Right renal cortex interstitium (tissue), 3 donors: ENCODE measurements around the gene NOS2. TPM values are rescaled to one million over a fixed set of nuclear protein-coding genes. Genes with fewer than 3 reads are reported as not detected.
"Not testable (repeated sequence)": the region's sequence is repeated elsewhere in the genome, so short reads cannot be mapped to it uniquely, and the experiment has no call there.

Experiments used
- DNase-seq, 3 donors: peaks; one replicate each; pipeline ENCODE4 v3.0.0-alpha.2; 2013; ENCODE audit warnings: low read depth in 3 of 3, low spot score in 2 of 3
- polyA plus RNA-seq, 3 donors: library from polyadenylated mRNA; unstranded; fragments of 120-200 nt; gene quantifications; one replicate each; pipeline ENCODE4 v1.2.1, GENCODE V29; 2013; ENCODE audit not compliant: insufficient read length in 3 of 3

NOS2 gene
- 1 to 10 TPM; 1.8 to 2.6 (median 1.8) TPM for polyA plus RNA-seq

DNA sequence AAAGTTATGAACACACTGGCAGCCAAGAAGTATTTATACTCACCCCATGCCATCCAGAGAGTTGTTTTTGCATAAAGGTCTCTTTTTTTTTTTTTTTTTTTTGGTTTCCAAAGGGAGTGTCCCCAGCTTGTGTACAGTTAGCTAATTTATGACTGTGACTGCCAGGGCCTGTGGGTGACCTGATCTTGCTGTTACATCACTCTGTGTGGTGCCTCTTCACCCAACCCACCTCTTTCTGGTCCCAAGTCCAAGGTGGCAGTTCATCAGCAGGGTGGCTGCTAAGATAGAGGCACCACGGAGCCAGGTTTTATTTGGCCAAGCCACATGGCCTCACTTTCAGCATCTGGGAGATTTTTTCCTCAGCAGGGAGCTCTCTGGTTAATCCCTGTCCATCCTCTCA lies at the start of gene NOS2:
Gene NOS2, minus strand, starts transcription at position 8 of the 400 bp plus-strand sequence. CDS start 1,720 bp downstream, outside the sequence.
- DNase-seq, result no peak

DNA sequence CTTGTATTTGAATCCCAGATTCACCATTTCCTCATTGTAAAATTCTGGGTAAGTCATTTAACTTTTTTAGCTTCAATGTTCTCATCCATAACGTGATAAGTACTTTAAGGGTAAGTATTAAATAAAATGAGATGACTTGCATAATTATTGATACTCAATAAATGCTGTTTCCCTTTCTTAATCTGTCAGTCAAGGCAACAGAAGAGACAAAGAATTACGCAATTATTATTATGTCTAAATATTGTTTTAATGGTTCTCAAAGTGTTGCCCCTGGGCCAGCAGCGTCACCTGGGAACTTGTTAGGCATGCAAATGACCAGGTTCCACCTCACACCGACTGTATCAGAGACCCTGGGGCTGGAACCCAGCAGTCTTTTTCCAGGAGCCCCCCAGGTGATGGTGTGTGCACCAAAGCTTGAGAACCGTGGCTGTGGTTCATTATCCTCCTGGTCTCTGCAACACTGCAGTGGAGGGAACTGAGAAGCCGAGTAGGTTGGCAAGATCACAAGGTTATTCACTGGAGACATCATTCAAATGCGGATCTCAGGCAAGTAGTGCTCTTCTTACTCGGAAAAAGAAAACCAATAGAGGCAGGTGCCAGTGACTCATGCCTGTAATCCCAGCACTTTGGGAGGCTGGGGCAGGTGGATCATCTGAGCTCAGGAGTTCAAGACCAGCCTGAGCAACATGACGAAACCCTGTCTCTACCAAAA lies 49.3 kb upstream of the NOS2 start:
- DNase-seq, result no peak

DNA sequence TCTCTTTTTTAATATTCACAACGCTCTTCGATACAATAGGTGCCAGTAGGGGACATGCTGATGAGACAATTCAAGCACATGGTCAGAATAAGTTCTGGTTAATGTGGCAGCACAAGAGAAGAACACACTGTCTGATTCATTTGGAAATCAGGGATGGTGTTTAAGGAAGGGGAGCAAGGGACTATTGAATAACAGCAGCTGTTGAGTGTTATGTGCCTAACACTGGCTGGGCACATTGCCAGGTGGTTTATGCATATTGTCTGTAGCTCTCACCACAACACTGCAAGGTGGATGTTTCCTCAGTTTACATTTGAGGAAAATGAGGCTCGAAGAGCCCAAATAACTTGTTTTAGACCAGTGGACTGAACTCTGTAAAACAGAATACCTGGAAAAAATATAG lies 48.6 kb upstream of the NOS2 start:
- DNase-seq, result no peak

DNA sequence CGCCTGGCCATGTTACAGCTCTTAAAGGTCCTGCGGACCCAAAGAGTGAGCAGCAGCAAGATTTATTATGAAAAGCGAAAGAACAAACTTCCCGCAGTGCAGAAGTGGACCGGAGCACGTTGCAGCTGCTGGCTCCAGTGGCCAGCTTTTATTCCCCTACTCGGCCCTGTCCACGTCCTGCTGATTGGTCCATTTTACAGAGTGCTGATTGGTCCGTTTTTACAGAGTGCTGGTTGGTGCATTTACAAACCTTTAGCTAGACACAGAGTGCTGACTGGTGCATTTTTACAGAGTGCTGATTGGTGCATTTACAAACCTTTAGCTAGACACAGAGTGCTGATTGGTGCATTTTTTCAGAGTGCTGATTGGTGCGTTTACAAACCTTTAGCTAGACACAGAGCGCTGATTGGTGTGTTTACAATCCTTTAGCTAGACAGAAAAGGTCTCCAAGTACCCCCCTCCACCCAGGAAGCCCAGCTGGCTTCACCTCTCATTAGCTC lies 46.5 kb upstream of the NOS2 start:
- DNase-seq, result not testable (repeated sequence)

DNA sequence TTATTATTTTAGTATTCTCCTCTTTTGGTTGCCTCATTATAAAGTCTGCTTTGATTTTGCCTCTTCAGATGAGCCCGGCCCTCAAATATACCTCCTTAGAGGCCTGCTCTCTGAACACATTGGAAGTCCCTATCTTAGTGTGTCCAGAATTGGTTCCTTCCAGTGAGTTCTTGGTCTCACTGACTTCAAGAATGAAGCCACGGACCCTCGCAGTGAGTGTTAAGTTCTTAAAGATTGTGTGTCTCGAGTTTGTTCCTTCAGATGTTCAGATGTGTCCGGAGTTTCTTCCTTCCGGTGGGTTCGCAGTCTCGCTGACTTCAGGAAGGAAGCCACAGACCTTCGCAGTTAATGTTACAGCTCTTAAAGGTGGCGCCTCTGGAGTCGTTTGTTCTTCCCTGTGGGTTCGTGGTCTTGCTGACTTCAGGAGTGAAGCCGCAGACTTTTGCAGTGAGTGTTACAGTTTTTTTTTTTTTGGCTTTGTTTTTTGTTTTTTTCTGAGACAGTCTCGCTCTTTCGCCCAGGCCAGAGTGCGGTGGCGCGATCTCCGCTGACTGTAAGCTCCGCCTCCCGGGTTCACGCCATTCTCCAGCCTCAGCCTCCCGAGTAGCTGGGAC lies 45.8 kb upstream of the NOS2 start:
- DNase-seq, result no peak

DNA sequence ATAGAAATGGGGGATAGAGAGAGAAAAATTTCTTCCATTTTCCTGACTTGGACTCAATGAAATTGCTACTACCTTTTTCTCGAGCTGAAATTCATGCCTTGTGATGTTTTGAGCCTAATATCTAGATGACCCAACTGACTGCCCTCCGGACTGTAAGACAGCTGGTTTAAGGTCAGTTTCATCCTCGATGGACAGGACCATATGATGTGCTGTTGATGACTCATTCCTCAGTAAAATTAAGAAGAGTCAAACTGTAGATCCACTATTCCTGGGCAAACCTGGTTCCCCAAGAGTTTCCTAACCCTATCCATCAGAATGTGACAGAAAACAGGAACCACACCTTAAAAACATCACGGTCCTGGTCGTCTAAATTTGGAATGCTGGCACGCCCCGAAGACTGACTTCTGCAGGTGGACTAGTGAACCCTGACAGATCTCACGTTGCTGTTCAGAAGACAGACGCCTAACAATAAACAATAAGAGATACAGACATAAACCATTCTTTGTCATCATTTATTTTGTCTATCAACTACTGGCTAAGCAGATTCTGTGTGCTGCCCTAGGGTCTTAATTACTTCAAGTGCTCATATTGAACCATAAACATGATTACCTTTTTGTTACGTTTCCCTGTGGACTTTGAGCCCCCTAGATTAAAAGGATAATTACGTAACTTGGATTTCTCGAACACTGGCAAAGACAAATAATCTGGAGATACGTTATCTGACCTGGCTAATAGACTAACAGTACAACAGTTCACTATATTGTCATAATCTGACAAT lies 45.1 kb upstream of the NOS2 start:
- DNase-seq, result no peak

DNA sequence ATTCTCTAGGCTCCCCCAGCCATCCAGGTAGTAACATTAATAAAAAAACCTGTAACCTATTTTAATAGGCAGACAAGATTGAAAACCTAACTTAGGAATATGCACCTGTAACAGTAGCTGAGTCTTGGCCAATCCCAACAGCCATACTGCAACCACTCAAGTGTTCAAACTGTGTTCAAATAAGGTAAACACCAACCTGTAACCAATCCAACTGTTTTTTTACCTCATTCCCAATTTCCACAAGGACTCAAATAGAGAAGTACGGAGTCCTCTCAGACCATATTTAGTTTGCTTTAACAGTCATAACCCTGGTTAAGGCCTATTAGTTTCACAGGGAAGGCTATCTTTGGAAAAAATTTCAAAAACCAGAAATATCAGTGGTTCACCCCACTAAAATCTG lies 40.4 kb upstream of the NOS2 start:
- no peak for DNase-seq

DNA sequence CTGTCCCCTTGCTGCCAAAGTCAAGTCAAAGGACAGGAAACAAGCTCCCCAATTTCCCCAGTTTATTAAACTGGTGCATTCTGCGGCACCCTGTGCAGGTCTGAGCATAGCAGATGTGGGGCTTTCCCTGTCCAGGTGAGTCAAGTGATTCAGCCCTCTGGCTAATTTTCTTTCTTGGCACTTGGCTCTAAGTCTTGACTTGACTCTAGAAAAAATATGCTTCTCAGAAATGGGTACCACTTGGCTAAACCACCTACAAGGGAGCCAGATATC lies 40.0 kb upstream of the NOS2 start:
- not testable (repeated sequence) for DNase-seq

DNA sequence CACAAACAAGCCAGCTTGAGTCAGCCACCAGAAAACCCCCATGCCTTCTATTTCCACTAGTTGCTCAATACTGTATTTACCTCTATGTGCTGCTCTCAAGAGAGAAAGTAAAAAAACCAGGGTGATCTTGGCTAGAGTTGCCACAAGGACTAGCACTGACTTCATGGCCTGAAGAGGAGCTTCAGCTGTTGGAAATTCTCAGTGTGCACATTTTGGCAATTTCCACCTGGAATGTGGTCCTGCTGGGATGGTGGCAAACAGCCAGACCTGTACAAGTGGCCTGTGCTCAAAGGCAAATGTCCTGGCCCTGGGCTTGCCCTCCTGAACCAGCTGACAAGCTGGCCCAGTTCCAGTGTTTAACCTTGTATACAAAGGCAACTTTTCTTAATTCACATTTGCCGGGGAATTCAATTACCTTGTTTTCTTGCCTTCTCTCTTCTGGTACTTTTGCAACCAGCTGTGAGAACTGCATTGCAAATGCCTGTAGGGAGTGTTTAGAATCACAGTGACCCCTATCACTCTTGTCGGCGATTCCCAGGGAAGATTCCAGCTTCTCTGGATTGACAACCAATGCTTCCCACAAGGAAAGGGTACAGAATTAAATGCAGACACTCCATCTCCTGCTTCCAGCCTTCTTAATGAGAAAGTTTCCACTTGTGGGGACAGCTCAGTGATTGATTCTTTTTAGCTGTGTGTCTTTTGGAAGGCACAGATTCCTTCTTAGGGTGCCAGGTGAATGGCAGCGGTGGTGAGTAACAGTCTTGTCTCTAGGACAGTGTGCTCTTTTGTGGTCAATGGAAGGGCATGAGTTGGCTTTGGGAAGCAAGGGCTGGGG lies 39.5 kb upstream of the NOS2 start:
- DNase-seq, result not testable (repeated sequence)

DNA sequence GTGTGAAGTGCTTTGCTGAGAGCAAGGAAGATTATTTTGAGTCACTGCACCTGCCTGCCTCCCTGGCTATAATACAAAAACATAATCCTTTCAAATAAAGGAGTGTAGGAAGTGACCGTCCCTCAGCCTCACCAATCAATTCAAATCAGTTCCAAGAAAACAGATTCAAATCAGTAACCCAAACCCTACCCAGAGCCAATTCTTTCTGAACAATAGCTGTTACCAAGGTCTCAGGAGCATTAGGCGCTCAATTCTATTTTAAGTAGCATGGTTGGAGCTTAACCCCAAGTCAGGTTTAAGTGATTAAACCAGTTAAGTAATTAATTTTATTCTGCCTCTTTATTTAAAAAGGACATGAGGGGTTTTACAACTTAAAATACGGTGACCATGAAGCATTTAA lies 38.3 kb upstream of the NOS2 start:
- not testable (repeated sequence) for DNase-seq

DNA sequence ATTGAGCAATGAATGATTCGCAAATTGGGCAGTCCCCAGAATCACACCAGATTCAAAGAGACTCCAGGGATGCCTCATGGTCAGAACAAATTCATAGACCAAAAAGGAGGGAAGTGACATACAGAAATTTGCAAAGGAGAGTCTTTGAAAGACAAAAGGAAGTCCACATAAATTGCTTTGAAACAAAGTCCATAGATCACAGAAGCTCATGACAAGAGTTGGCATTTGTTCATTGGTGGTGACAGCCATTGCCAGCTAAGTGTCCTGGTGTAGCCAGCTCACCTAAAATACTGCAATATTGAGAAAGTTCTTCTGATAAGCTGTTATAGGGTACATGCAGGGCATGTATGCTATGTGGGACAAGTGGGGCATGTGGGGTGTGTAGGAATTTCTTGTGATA lies 37.4 kb upstream of the NOS2 start:
- not testable (repeated sequence) for DNase-seq

DNA sequence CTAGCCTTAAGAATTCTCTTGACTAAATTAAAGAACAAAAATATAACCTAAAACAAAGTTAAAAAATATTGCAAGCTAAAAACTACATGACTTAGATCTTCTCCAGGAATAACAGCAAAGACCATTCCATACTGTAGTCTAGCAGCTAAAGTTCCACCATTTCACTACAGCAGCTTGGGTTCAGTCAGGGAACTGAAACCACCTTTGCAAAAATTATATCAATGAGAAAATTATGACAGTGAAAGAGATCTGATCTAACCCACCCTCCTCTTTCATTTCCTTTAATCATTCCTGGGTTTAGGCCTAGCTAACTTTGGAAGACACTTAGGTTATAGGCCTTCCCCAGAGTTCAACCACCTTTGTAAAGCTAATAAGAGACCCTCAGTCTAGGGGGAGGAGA lies 36.3 kb upstream of the NOS2 start:
- no peak for DNase-seq

DNA sequence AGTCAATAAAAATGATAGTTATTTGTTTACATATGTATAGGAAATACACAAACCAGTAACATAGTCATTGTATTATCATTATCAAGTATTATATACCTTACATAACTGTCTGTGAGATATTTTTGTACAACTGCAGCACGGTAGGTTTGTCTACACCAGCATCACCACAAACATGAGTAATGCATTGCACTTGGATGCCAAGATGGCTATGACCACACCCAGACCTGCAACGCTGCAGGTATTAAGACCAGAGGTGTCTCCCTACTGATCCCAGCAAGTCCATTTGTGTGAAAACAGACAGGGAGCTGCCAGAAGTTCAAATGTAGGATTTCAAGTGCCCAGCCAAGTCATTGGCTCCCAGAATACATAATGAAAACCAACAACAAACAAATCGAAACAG lies 34.2 kb upstream of the NOS2 start:
- DNase-seq, result no peak

DNA sequence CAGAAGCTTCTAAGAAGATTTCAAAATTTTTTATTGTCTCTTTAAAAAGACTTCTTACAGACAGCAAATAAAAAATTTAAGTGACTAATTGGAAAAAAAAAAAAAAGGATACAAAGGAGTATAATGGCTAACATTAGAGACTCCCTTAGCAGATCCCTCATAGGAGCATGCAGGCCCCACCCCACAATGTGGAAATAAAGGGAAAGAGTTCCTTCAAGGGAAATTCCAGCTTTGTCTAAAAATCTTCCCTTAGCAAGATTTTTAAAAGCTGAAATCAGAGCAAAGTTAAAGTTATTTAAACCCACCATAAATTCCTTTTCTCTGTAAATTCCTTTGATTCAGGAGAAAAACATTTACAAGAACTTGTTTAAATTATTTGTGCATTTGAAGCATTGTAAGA lies 32.5 kb upstream of the NOS2 start:
- DNase-seq, result no peak

DNA sequence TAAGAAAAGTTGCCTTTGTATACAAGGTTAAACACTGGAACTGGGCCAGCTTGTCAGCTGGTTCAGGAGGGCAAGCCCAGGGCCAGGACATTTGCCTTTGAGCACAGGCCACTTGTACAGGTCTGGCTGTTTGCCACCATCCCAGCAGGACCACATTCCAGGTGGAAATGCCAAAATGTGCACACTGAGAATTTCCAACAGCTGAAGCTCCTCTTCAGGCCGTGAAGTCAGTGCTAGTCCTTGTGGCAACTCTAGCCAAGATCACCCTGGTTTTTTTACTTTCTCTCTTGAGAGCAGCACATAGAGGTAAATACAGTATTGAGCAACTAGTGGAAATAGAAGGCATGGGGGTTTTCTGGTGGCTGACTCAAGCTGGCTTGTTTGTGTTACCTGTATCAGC lies 29.6 kb upstream of the NOS2 start:
- DNase-seq, result not testable (repeated sequence)

DNA sequence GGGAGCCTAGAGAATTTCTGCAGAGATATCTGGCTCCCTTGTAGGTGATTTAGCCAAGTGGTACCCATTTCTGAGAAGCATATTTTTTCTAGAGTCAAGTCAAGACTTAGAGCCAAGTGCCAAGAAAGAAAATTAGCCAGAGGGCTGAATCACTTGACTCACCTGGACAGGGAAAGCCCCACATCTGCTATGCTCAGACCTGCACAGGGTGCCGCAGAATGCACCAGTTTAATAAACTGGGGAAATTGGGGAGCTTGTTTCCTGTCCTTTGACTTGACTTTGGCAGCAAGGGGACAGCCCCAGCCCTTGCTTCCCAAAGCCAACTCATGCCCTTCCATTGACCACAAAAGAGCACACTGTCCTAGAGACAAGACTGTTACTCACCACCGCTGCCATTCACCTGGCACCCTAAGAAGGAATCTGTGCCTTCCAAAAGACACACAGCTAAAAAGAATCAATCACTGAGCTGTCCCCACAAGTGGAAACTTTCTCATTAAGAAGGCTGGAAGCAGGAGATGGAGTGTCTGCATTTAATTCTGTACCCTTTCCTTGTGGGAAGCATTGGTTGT lies 28.9 kb upstream of the NOS2 start:
- not testable (repeated sequence) for DNase-seq

DNA sequence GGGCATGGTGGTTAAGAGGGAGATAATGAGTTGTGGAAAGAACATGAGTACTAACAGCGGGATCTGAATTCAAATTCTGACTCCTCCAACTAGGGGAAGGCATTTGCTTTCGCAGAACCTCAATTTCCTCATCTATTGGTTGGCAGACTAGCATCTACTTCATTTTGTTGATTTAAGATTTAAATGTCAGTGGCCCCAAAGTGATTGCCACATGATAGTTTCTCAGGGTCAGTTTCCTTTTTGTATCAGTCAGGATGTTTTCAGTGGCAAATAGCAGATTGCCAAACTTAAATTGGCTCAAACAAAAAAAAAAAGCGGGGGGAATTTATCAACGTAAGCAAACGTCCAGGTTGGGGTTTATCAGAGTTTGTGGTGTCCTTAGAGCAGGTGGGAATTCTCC lies 25.1 kb upstream of the NOS2 start:
- DNase-seq, result no peak

DNA sequence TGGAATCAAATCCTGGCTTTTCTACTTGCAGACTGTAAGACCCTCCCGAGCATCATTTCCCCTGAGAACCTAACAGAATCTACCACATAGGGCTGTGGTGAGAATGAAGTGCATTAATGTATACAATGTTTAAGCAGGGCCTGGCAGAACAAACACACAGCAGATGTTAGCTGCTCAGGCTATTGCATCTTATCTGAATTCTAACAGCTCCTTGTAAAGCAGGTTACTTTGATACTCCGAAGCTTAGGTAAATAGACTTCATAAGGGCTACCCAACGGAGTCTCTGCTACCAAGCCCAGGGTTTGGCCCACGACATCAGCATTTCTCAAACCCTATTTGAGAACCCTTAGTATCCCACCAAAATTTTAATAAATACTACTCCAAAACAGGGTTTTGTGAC lies 24.4 kb upstream of the NOS2 start:
- DNase-seq, result no peak

DNA sequence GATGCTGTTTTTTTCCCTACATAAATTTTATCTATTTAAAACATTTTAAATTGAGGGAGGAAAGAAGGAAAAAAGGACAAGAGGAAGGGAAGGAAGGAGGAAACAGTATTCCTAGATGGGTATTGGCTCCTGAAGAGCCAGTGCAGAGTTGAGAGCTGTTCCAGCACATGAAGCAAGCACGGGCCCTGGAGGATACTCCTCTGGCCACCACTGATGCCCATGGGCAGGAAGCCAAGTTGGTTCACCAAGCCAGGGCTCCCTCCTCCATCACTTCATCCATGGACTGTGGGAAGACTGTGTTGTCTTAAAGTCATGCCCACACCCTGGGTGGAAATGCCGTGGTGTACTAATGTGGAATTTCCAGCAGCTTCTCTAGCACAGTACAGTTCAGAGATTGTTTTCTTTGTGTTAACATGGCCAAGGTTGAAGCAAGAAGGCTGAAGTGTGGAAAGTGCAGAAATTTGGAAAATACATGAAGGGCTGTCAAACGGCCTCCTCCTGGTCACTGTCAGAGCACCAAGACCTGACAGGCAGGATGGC lies 23.9 kb upstream of the NOS2 start:
- no peak for DNase-seq

DNA sequence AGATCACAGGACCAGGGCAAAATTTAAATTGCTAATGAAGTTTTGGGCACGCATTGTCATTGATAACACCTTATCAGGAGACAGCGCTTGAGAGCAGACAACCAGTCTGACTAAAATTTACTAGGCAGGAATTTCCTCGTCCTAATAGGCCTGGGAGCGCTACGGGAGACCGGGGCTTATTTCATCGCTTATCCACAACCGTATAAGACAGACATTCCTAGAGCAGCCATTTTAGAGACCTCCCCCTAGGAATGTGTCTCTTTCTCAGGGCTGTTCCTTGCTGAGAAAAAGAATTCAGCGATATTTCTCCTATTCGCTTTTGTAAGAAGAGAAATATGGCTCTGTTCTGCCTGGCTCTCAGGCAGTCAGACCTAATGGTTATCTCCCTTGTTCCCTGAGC lies 21.8 kb upstream of the NOS2 start:
- DNase-seq, result not testable (repeated sequence)
